Colonic mucosa (tissue), 4 donors: Measurements from ENCODE around the gene SEZ6L. TPM values are rescaled to one million over a fixed set of nuclear protein-coding genes. Genes with fewer than 3 reads are reported as not detected.

Experiments used
- DNase-seq: peaks from one replicate; pipeline ENCODE4 v3.0.0-alpha.2; 2020
- H3K27ac ChIP-seq: fragments of 200-600 bp; one replicate; pipeline ENCODE4 v1.8.0; 2021
- H3K27me3 ChIP-seq: fragments of 200-600 bp; one replicate; pipeline ENCODE4 v1.8.0; 2021
- H3K36me3 ChIP-seq: fragments of 200-600 bp; one replicate; pipeline ENCODE4 v1.8.0; 2021
- H3K4me1 ChIP-seq: fragments of 200-600 bp; one replicate; pipeline ENCODE4 v1.8.0; 2021; ENCODE audit warnings: mild to moderate bottlenecking
- H3K4me3 ChIP-seq: fragments of 200-600 bp; one replicate; pipeline ENCODE4 v1.8.0; 2021
- H3K9ac ChIP-seq, 2 donors: one replicate each; pipeline ENCODE4 v1.7.0; 2013; ENCODE audit warnings: control low read depth in 2 of 2, low read depth in 2 of 2, low read length in 2 of 2
- H3K9me3 ChIP-seq: fragments of 200-600 bp; one replicate; pipeline ENCODE4 v1.8.0; 2021
- intact Hi-C: fragments of 100-400 bp; cut with DNase I; formaldehyde crosslinking; loops from one replicate; pipeline ENCODE4 v1.14.1; 2022
- total RNA-seq, 2 donors: library from RNA; stranded (reverse); fragmentation: NEBNext Ultra II Directional in 1 of 2; extraction: Animal tissue kit (Norgen Biotek cat#: 25700) in 1 of 2; gene quantifications; one replicate each; pipeline ENCODE4 v1.2.1, GENCODE V29; 2021
- TF ChIP-seq, protein P1 (sequence below): fragments of 200-600 bp; IDR thresholded peaks from one replicate; pipeline ENCODE4 v1.8.0; 2022; ENCODE audit warnings: antibody characterized with exemption, mild to moderate bottlenecking
- donor health status: healthy.
- donor health status: DM: no; HTN: no; CAD: no.
- donor health status: DM: no; HTN: no; CAD: no.

The SEZ6L gene
- total RNA-seq, 2 donors from 2014 or later: 0.32 TPM; not detected in 1

GRCh38 chr22:26328221-26328620 lies 159.0 kb downstream of the SEZ6L start:
- no peaks in the 10 kb centered on the region for H3K9me3 ChIP-seq
- no peaks in the 10 kb centered on the region for H3K27me3 ChIP-seq
- no peaks in the 10 kb centered on the region for H3K4me1 ChIP-seq
- DNase-seq: no peak
- H3K36me3 ChIP-seq: no peaks in the 10 kb centered on the region
- H3K4me3 ChIP-seq: no peak overlapping the region
- intact Hi-C loops: loop anchor here (10.0 kb wide), 1 partner anchor 153 kb away; no protein-coding TSS in a partner anchor
- TF ChIP-seq, protein P1, sequence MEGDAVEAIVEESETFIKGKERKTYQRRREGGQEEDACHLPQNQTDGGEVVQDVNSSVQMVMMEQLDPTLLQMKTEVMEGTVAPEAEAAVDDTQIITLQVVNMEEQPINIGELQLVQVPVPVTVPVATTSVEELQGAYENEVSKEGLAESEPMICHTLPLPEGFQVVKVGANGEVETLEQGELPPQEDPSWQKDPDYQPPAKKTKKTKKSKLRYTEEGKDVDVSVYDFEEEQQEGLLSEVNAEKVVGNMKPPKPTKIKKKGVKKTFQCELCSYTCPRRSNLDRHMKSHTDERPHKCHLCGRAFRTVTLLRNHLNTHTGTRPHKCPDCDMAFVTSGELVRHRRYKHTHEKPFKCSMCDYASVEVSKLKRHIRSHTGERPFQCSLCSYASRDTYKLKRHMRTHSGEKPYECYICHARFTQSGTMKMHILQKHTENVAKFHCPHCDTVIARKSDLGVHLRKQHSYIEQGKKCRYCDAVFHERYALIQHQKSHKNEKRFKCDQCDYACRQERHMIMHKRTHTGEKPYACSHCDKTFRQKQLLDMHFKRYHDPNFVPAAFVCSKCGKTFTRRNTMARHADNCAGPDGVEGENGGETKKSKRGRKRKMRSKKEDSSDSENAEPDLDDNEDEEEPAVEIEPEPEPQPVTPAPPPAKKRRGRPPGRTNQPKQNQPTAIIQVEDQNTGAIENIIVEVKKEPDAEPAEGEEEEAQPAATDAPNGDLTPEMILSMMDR: no peak
- no peak overlapping the region for H3K9ac ChIP-seq
- H3K27ac ChIP-seq: no peak overlapping the region

GRCh38 chr22:26330971-26331625 lies 161.8 kb downstream of the SEZ6L start:
- Histone ChIP-seq H3K36me3 (no peaks in the 10 kb centered on the region), H3K27me3 (no peaks in the 10 kb centered on the region), H3K9ac (no peak overlapping the region), H3K27ac (no peak overlapping the region), H3K4me1 (no peaks in the 10 kb centered on the region), H3K4me3 (no peak overlapping the region), H3K9me3 (no peaks in the 10 kb centered on the region)
- TF ChIP-seq, protein P1: peak; percentile 87
- intact Hi-C loops: loop anchor here (5.0 to 10.0 kb wide), 3 partner anchors 436 to 866 kb away; no protein-coding TSS in a partner anchor
- DNase-seq: peak; percentile 75

GRCh38 chr22:26333088-26333800 lies 164.0 kb downstream of the SEZ6L start:
- Histone ChIP-seq H3K27me3 (no peaks in the 10 kb centered on the region), H3K36me3 (no peaks in the 10 kb centered on the region), H3K9me3 (no peaks in the 10 kb centered on the region), H3K9ac (no peak overlapping the region), H3K4me1 (no peaks in the 10 kb centered on the region), H3K27ac (no peak overlapping the region), H3K4me3 (no peak overlapping the region)
- intact Hi-C loops: loop anchor here (5.0 to 10.0 kb wide), 3 partner anchors 438 to 868 kb away; no protein-coding TSS in a partner anchor
- TF ChIP-seq, protein P1: no peak
- no peak for DNase-seq

GRCh38 chr22:26334232-26334631 lies 165.0 kb downstream of the SEZ6L start:
- no peaks in the 10 kb centered on the region for H3K27me3 ChIP-seq
- no peak for DNase-seq
- H3K4me3 ChIP-seq: no peak overlapping the region
- no peaks in the 10 kb centered on the region for H3K36me3 ChIP-seq
- no peak overlapping the region for H3K27ac ChIP-seq
- H3K9ac ChIP-seq: no peak overlapping the region
- TF ChIP-seq, protein P1: no peak
- H3K4me1 ChIP-seq: no peaks in the 10 kb centered on the region
- H3K9me3 ChIP-seq: no peaks in the 10 kb centered on the region
- intact Hi-C loops: loop anchor here (5.0 to 10.0 kb wide), 3 partner anchors 439 to 869 kb away; no protein-coding TSS in a partner anchor

- Histone ChIP-seq H3K9ac (no peak overlapping the region), H3K36me3 (no peaks in the 10 kb centered on the region), H3K4me3 (no peak overlapping the region), H3K27ac (no peak overlapping the region), H3K4me1 (no peaks in the 10 kb centered on the region), H3K27me3 (no peaks in the 10 kb centered on the region), H3K9me3 (no peaks in the 10 kb centered on the region)
- DNase-seq: no peak
- intact Hi-C loops: loop anchor here (10.0 kb wide), 2 partner anchors 442 to 872 kb away; no protein-coding TSS in a partner anchor
- TF ChIP-seq, protein P1: no peak
Observed at GRCh38 chr22:26336773-26337172, 167.5 kb downstream of the SEZ6L start.
